Hematopoietic multipotent progenitor cell treated with erythropoietin and hydrocortisone succinate and interleukin-3 and kit ligand, for 17 days (in vitro differentiated cells): ENCODE data around the gene NLGN4Y.
"Not testable (repeated sequence)": the region's sequence is repeated elsewhere in the genome, so short reads cannot be mapped to it uniquely, and the experiment has no call there.

Experiments used
- DNase-seq: peaks from one replicate; pipeline ENCODE4 v3.0.0-alpha.2; 2015; ENCODE audit warnings: low spot score

The NLGN4Y gene

GRCh38 chrY:14834103-14835060 is 310.1 kb downstream of the NLGN4Y start:
- no peak for DNase-seq

GRCh38 chrY:14837466-14837865 is 313.1 kb downstream of the NLGN4Y start:
- no peak for DNase-seq

- DNase-seq: no peak
Observed at GRCh38 chrY:14850734-14851133, 326.4 kb downstream of the NLGN4Y start.

GRCh38 chrY:14860448-14860847 is 336.1 kb downstream of the NLGN4Y start:
- DNase-seq: no peak

GRCh38 chrY:14861033-14861432 is 336.7 kb downstream of the NLGN4Y start:
- DNase-seq: not testable (repeated sequence)

- no peak for DNase-seq
Observed at GRCh38 chrY:14871971-14872370, 347.6 kb downstream of the NLGN4Y start.
